Posterior cingulate gyrus (tissue), 11 donors: Measurements from ENCODE around the gene MIGA2.
"Not testable (repeated sequence)": the region's sequence is repeated elsewhere in the genome, so short reads cannot be mapped to it uniquely, and the experiment has no call there.

Experiments used
- DNase-seq, 10 donors: peaks; one replicate each; pipeline versions ENCODE4 v3.0.0 to v3.0.0-alpha.2; 2020 to 2021; ENCODE audit warnings: mixed read lengths in 3 of 10
- intact Hi-C: fragments of 100-400 bp; cut with DNase I; formaldehyde crosslinking; loops from one replicate; pipeline ENCODE4 v1.15.1; 2023

MIGA2 gene

GRCh38 chr9:129036241-129036922, at the start of gene MIGA2:
MIGA2 (plus strand) TSS chr9:129036626; CDS start chr9:129040595, 3,969 bp downstream.
- intact Hi-C loops = loop anchor here (1.0 to 5.0 kb wide), 3 partner anchors 8 to 89 kb away; partner anchors contain the start of genes DOLK, DOLPP1, NUP188 and SH3GLB2
- DNase-seq = peak; percentile 96 to 100 (median 98)

GRCh38 chr9:128986671-128987070, 49.8 kb upstream of the MIGA2 start:
- intact Hi-C loops = no loop called here
- DNase-seq = no peak

DNA sequence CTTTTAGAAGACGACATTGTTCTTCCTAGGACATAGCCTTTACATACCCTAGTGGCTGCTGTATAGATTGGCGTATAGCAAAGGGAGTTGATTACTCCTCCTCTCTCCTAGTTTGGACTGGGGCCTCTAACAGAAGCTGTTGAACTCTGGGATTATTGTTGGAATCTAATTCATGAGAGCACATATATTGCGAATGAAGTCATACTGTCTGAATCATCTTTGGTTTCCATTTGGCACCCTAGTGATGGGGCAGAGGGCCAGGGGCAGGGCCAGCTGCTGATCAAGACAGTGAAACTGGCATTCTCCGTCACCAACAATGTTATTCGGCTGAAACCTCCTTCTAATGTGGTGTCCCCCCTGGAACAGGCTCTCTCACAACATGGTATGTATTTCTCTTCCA, 48.6 kb upstream of the MIGA2 start:
- DNase-seq = peak in 3 of 10 donors; percentile 50 to 92 (median 67)
- intact Hi-C loops = no loop called here

DNA sequence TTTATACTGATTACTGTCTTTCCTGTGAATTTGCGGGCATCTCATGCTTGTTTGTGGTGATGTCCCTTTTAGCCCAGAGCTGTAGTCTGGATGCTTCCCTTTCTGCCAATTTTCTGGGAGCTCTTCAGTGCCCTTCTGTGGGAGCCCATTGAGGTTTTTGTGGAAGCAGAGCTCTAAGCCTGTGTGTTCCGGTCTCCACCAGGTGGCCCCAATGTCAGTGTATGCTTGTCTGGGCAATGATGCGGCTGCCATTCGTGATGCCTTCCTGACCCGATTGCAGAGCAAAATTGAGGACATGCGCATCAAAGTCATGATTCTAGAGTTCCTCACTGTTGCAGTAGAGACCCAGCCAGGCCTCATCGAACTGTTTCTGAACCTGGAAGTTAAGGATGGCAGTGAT, 43.4 kb upstream of the MIGA2 start:
- DNase-seq = peak in 7 of 10 donors; percentile 46 to 94 (median 64)
- intact Hi-C loops = no loop called here

DNA sequence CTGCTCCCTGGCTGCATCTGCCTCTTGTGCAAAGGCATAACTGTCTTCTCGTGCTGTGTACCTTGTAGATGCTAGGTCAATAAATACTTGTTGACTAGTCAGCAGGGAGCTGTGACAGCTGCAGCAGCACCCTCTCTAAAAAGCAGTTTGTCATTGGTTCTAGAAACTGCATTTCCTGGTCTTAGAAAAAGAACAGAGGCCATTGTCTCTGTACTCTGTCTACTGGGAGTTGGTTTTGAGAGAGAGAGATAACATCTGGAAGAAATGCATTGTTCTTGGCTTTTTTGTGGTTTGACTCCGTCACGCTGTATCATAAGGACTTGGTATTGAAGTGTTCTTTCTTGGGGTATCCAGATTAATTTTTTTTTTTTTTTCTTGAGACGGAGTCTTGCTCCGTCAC, 40.6 kb upstream of the MIGA2 start:
- DNase-seq = peak in 1 of 10 donors; percentile 44
- intact Hi-C loops = no loop called here

GRCh38 chr9:128998462-128998861, 38.0 kb upstream of the MIGA2 start:
- DNase-seq = no peak
- intact Hi-C loops = no loop called here

DNA sequence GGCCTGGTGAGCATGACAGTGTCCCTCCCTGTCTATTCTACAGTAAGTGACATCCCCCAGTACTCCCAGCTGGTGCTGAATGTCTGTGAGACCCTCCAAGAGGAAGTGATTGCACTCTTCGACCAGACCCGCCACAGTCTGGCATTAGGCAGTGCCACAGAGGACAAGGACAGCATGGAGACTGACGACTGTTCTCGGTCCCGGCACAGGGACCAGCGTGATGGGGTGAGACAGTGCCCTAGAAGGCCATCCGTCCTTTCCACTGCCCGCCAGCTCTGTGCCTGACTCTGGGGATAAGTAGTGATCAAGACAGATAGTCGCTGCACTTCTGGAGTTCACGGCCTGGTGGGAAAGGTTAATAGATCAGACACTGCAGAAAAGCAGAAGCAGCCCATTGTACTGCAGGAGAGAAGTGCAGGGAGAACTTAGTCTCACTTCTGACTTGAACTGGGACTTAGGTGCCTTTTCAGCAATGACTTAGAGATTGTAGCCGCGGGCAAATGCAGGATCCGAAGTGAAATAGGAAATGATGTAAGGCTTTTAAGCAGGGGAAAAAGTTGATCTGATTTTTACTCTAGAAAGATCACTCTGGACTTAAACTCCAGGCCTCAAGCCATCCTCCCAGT, 36.7 kb upstream of the MIGA2 start:
- intact Hi-C loops = no loop called here
- peak in 2 of 10 donors; percentile 41 to 74 for DNase-seq

DNA sequence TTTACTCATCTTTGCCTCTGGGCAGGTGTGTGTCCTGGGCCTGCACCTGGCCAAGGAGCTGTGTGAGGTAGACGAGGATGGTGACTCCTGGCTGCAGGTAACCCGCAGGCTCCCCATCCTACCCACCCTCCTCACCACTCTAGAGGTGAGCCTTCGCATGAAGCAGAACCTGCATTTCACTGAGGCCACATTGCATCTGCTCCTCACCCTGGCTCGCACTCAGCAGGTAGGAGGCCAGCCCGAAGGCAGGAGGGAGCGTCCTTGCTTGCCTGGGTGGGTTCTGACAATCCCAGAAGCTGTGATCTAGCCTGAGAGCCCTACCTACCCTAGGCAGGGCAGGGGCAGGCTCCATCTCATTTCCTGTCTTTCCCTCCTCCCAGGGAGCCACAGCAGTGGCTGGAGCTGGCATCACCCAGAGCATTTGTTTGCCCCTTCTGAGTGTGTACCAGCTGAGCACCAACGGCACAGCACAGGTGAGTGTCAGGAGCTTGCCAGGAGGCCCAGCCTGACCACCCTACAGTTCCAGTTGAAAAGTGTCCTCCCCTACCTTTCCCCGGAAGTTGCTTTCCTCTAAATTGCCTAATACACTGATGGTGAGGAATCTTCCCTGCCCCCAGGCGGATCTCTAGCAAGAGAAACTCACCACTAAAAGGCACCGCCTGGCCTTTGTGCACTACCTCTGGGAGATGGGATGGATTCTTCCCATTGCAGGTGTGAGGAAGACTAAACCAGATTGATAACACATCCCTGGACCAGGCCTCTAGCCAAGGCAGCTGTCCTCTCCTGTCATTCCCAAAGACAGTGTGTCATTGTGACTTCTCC, 34.7 kb upstream of the MIGA2 start:
- intact Hi-C loops = no loop called here
- peak in 1 of 10 donors; percentile 60 for DNase-seq

- peak in 1 of 10 donors; percentile 72 for DNase-seq
- intact Hi-C loops = no loop called here
Measured at GRCh38 chr9:129002992-129003391, 33.4 kb upstream of the MIGA2 start.

DNA sequence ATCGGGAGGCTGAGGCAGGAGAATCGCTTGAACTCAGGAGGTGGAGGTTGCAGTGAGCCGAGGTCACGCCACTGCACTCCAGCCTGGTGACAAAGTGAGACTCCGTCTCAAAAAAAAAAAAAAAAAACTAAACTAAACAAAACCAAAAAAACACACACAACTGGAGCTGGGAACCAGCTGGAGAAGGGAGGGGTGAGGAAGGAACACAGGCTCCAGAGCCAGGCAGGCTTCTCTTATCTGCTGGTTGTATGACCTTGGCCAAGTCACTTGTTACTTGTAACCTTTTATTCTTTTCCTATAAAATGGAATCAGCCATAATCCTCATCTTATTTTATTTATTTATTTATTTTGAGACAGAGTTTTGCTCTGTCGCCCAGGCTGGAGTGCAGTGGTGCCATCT, 32.3 kb upstream of the MIGA2 start:
- peak in 1 of 10 donors; percentile 59 for DNase-seq
- intact Hi-C loops = not testable (repeated sequence)

- intact Hi-C loops = no loop called here
Measured at GRCh38 chr9:129005336-129005997, 31.0 kb upstream of the MIGA2 start.

GRCh38 chr9:129006328-129007034, 29.9 kb upstream of the MIGA2 start:
- DNase-seq = peak; percentile 63 to 97 (median 80)
- intact Hi-C loops = no loop called here

More at GRCh38 chr9:129005336-129005997, 31.0 kb upstream of the MIGA2 start:
- peak in 2 of 10 donors; percentile 61 to 77 for DNase-seq

DNA sequence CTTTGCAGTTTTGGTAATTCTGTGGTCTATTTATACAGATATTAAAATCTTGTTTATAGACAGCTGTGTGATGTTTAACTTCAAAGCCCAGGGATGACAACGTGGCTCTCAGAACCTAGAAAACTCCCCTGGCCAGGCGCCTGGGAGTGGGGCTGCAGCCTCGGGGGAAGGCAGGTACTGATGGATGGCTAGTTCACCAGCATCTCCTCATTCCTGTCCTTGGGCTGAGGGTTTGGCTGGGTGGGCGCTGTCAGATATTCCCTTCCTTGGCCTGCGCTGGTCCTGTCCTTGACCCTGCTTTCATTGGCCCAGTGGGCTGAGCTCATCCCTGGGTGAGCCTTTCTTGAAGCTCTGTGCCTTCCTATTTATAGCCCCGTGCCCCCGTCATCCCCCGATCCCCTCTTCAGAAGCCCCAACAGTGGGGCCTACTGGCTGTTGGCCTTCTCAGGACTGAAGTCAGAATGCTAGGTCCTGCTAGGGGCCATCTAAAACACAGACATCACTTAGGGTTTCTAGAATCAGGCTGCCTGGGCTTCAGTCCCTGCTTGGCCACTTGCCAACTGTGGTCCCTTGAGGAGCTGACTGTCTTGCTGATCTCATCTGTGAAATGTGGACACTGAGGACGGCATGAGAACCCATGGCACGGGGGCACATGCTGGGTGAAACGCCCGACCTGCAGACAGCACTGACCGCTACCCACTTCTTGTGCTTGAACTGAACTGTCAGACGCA, 29.2 kb upstream of the MIGA2 start:
- intact Hi-C loops = no loop called here
- peak in 4 of 10 donors; percentile 28 to 82 (median 76) for DNase-seq

DNA sequence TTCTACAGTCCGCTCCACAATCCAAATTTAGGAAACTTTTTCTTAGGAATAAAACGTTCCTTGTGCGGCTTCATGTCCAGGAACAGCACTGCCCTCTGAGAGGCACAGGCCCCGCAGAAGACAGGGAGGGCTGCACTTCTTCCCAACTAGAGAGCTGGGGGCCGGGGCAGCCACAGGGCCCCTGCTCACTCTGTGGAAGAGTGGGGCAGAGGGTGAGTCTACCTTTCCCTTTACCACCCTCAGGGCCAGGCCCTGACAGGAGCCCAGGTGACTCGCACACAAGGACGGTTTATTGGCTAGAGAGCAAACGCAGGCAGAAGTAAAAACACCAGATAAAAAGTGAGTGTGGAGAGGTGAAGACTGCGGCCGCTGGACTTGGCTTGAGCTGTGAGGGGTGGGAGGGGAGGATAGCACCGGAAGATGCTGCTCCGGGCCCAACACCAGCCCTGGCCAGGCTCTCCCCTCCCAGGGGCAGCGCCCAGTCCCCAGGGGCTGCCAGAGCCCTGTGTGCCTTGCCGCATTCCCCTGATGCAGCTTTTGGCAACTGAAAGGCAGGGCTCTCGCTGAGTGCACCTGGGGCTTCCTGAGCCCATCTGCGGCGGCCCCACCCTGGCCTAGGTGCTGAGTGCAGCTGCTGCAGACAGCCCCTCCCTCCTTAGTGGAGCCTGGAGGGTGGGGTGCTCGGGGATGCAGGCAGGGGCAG, 28.5 kb upstream of the MIGA2 start:
- intact Hi-C loops = no loop called here
- peak in 4 of 10 donors; percentile 16 to 77 (median 60) for DNase-seq

GRCh38 chr9:129008469-129008965, 27.9 kb upstream of the MIGA2 start:
- DNase-seq = peak in 4 of 10 donors; percentile 9 to 78 (median 60)
- intact Hi-C loops = no loop called here

- intact Hi-C loops = no loop called here
- peak in 4 of 10 donors; percentile 17 to 78 (median 68) for DNase-seq
Measured at GRCh38 chr9:129008986-129009583, 27.3 kb upstream of the MIGA2 start.

DNA sequence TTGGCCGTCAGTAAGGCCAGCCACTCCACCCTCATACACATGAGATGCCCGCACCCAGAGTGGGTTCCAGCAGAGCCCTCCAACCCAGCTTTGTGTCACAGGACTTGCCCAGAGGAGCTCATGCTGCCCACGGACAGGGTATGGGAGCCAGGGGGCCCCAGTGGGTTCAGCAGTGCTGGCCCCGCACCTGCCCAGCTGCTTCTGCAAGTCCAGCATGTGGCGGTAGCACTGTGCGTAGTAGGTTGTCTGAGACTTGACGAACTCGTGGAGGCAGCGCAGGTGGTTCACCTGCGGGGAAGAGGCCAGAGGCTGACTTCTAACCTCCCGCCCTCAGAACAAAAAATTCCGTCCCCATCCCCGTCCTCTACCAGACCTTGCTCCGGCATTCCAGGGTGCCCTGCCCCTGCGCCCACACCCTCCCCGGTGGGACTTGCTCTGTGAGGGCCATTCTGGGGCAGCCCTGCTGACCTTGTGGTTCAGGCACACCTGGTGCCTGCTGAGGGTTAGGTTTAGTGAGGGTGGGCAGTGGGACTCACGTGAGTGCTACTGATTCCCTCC, 26.8 kb upstream of the MIGA2 start:
- peak in 3 of 10 donors; percentile 35 to 82 (median 61) for DNase-seq
- intact Hi-C loops = no loop called here
